Measurements from ENCODE around the gene MED26.

The MED26 gene

DNA sequence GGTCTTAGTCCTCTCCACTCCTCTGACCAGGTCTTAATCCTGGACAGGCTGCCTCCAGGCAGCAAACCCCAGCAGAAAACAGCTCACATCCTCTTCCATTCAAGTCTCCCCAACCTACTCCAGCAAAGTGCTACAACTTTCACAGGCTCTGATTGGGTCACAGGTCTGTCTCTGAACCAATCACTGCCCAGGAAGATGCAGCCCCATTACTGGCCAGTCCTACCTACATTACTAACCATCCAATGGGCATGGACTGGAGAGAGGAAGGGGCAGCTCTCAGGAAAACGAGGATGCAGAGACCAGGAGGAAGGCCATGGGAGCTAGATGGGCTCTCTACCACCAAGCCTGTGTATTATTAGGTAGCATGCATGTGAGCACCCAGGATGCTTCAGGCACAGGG lies 12.2 kb downstream of the MED26 start:
- DNase-seq (ENCODE audit: low read depth, low spot score), result no peak

DNA sequence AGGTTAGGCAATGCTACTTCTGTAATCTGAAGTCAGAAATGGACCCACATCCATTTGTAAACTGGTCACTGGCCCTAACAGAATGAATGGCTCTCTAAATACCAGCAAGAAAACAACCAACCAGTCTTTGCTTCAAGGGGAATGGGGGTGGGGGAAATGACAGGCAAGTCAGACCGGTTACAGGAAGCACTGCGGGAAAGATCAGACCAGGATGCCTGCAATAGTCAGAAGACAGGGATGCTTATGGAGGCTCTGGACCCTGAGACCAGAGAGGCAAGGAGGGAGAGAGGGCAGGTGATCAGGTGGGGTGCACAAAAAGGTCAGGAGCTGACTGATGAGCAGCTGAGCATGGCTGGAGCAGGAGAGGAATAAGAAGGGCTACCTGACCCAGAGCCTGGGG lies 13.1 kb downstream of the MED26 start:
- peak; percentile 77 for DNase-seq (ENCODE audit: low read depth, low spot score)

DNA sequence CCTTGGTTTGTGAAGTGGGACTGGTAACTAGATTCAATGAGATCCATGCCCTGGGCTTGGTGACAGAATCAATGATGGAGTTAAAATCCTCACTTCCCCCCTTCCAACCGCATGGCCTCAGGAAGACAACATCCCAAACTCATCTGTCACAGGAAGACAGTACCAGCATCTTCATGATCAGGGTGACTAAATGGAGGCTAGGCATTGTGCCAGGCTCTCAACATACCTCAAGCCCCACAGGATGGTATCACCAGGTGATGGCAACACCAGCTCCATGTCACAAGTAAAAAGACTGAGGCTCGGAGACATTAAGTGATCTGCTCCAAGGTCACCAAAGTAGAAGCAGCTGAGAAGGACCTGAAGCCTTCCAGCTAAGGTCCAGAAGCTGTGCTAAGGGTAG lies 14.2 kb downstream of the MED26 start:
- DNase-seq (ENCODE audit: low read depth, low spot score), result no peak

DNA sequence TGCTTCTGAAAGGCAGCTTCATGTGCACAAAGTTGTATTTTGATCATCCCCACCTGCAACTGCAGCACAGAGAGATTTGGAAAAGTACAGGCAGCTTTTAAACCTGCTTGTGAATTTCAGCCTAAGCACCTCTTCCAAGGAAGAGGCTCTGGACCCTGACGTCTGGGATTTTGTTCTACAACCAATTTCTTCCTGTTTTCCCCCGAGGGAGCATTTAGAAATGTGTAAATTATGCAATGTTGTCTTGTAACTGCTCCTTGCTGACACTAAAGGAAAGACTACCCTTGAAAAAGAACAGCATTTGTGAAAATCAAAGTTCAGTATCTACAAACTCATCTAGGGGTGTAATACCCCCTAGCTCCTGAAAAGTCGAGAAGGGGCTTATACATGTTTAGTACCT lies 15.4 kb downstream of the MED26 start:
- no peak for DNase-seq (ENCODE audit: low read depth, low spot score)

DNA sequence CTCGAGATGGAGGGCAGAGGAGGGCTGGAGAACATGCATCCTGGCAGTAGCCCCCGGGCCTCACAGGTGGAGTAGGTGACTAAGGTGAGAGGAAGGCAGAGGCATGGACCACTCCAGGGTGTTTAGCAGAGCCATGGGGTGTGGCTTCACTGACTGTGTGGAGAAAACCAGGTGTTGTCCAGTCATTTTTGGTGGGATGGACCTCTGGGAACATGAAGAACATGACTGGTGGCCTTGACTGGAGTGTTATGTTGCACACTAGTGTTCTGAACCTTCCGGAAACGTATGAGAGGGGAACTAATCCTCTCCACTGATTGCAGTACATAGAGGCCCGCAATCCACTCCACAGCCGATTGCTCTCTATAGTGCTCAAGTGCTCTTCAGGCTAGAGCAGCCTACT lies 16.9 kb downstream of the MED26 start:
- DNase-seq (ENCODE audit: low read depth, low spot score), result no peak

DNA sequence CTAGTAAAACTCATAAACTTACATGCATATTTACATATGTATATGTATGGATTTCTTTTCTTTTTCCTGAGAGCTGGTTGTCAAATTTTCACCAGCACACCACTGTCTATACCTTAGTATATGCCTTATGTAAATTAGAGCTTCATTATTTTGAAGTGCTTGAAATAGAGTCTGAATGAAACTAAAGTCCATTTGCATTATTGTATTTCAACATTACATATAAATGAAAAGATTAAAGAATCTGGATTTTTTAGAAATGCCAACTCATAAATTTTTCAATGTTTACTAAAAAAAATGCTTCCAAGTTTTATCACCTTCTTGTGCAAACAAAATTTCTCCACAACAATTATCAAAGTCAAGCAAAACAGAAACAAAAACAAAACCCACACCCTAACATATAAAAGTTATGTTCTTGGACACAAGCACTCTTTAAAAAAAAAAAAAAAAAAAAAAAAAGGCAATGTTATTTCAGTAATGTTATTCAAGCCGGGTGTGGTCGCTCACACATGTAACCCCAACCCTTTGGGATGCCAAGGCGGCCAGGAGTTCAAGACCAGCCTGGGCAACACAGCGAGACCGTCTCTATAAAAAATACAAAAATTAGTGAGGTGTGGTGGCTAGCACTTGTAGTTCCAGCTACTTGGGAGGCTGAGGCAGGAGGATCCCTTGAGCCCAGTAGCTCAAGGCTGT lies 18.3 kb downstream of the MED26 start:
- DNase-seq (ENCODE audit: low read depth, low spot score), result no peak

DNA sequence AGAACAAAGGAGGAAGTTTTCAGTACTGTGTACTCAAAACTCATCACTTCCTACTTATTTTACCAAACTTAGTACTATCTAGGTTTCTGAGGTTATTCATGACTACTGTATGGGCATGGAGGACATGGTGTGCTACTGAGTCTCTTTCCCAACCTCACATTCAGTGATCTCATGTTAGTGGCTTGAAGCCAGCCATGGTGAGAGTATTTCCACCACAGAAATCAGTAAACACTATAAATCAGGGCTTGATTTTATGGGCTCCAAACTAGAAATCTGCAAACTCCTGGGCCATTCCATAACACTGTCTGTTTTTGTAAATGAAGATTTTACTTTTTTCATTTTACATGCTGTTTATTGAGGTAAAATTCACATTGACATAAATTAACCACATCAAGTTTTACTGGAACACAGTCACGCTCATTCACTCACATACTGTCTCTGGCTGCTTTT lies 19.7 kb downstream of the MED26 start:
- DNase-seq (ENCODE audit: low read depth, low spot score), result no peak

DNA sequence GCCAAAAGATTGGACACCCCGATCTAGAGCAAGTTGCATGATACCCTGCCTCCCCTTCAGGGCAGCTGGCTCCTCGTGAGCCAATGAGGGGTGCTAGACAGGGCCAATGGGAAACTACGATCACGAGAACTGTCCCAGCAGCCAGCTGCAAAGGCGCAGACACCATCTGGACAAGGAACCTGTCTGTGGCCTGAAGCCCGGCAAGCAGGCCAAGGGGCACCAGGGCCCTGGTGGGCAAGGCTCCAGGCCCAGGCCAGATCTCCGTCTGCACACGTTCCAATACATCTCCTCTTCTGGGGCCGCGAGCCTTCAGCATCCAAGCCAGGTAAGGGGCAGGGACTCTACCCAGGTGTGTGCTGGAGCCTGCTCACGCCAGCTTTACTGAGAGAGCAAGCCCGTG lies 20.2 kb downstream of the MED26 start:
- no peak for DNase-seq (ENCODE audit: low read depth, low spot score)

DNA sequence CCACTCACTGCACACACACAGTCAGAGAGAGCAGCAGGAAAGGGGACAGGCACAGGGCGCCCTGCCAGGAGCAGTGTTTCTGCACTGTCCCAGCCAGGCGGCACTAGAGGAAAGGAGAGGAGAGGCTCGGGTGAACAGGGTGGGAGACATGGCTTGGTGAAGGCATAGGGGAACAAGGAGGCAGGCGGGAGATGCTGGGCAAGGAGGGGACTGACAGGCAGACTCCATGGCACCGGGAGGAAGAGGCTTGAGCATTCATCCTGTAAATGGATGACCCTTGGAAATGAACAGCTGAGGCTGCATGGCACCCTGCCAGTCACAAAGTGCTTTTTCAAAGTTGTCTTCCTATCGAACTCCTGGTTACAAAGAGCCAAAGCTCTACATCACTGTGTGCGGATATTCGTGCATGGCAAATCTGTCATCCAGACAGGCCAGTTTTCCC lies 22.4 kb downstream of the MED26 start:
- no peak for DNase-seq (ENCODE audit: low read depth, low spot score)

DNA sequence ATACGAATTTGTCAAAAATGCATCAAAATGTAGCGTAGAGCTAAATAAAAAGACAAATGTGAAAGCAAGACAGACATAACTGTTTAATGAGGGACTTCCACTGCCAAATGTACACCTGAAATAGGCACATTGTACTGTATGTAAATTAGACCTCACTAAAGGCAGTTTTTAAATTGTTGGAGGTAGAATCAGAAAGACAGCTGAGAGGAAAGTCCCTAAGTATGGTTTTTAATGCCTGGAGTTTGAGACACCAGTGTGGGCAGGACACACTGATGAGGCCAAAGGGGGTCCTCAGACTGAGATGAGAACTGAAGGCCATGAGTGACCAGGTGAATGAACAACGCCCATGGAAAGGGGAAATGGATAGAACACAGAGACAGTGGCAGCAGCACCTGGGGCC lies 22.9 kb downstream of the MED26 start:
- no peak for DNase-seq (ENCODE audit: low read depth, low spot score)

DNA sequence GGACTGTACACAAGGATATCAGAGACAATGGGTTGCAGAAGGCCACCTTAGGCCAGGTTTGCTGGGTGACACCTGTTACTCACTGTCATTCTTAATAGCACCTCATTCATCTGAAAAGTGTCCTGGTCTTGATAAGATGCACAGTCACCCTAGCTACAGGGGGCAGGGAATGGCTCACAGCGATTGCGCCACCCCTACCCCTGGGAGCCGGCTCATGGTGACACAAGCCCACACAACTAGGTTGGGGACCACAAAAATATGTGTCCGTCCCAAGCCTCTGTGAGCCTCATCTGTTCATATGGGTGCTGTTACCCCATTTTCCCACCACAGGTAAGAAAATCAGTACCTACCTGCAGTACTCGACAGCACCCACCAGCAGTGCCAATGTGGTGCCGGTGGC lies 23.4 kb downstream of the MED26 start:
- no peak for DNase-seq (ENCODE audit: low read depth, low spot score)

DNA sequence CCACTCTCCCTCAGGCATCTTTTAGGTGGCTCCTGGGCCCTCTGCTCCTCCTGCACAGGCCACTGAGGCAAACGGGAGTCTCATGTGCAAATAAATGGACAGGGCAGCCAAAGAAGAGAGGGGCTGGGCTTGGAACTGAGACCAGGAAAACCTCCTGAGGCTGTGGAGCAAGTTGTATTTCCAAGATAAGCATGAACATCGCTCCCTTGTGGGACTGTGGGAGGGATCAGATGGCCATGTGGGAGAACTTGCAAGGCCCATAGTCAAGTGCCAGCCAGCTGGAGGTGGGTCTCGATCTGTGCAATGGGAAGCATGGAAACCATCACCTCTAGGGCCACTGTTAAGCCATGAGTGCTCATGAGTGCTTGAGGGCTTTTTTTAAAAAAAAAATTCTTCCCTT lies 24.9 kb downstream of the MED26 start:
- DNase-seq (ENCODE audit: low read depth, low spot score), result no peak

DNA sequence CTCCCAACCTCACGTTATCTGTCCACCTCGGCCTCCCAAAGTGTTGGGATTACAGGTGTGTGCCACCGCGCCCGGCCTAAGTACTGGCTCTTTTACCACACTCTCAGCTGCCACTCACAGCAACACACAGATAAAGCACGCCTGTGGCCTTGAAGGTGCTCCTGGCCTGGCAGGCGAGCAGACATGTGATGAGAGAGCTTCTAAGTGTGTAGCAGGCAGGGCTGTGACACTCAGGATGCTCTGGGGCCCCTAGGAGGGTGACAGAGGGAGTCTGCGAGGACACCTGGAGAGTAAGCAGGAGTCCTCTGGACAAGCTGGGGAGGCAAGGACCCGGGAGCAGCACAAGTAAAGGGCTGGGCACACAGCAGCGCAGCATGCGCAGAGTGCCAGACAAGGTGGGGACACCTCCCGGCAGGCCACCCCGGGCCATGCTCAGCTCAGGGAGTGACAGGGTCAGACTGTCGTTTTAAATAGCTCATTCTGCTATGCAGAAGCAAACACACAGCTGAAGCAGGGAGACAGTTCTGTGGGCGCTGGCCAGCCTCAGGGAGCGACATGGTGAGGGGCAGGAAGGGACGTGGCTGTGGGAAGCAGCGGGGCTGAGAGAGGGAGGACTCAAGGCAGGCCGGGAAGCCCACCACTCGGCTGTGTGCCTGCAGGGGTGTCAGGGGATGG lies 26.5 kb downstream of the MED26 start:
- no peak for DNase-seq (ENCODE audit: low read depth, low spot score)

DNA sequence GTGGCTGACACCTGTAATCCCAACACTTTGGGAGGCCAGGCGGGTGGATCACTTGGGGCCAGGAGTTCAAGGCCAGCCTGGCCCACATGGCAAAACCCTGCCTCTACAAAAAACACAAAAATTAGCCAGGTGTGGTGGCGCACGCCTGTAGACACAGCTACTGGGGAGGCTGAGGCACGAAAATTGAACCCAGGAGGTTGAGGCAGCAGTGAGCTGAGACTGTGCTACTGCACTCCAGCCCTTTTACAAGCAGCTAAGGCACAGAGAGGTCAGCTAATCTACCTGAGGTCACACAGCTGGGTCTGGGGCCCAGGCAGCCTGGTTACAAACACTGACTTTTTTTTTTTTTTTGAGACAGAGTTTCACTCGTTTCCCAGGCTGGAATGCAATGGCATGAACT lies 27.2 kb downstream of the MED26 start:
- DNase-seq (ENCODE audit: low read depth, low spot score), result no peak

DNA sequence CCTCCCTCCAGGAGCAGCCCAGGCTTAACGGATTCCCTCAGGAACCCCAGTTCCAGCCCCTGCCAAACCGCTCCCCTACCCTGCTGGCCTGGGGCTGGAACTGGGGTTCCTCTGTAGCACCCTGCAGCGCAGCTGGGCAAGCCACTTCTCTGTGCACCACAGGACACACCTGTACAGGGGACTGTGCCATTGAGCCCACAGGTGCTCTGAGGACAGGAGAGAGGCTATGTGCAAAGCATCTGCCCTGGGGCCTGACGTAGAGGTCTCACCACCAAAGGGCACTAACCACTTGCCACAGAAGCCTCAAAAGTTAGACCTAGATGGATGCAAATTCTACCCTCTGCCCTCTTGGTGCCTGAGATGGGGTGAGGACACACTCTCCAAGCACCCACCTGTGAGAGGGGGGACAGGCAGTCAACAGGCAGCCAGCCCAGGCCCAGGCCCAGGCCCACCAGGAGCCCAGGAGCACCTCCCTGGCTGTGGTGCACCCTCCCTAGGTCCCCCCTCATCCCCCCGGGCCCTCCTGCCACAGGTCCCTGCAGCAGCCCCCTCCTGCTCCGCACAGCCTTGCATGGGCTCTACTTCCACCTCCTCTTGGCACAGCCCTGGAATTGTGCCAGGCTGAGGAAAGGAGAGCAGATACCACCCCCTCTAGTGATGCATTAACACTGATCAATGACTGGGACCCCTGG lies 28.2 kb downstream of the MED26 start:
- DNase-seq (ENCODE audit: low read depth, low spot score), result no peak

DNA sequence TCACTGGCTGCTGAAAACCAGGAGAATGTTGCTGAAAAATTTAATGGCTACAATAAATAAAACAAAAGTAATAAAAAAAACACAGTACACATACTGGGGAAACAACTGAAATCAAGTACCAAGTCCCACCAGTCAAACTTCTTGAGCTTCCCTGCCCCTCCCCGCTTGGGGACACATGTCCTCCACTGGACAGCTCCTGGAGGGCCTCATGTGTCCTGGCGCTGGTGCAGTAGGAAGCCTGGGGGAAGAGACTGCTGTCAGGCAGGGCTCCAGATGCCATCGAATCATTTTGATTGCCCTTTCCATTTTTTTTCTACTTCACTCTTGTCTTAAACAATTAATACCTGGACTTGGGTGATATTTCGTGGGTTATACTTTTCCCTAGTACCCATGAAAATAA lies 29.2 kb downstream of the MED26 start:
- no peak for DNase-seq (ENCODE audit: low read depth, low spot score)

DNA sequence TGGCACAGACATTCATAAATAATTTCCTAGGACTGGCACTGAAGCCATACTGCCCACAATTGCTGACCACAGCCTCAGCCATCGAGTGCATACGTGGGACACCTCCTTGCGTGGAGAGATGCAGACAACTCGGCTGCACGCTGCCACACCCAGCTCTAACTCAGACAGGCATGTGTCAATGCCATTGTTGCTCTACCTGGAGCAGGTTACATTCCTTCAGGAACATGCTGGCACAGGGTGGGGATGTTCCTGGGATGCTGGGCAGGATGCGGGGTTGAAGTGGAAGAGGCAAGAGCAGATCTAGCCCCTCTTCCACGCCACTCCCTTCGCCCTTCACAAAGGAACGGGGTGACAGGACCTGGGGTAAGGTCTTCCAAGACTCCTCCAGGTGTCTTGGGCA lies 31.6 kb downstream of the MED26 start:
- no peak for DNase-seq (ENCODE audit: low read depth, low spot score)

DNA sequence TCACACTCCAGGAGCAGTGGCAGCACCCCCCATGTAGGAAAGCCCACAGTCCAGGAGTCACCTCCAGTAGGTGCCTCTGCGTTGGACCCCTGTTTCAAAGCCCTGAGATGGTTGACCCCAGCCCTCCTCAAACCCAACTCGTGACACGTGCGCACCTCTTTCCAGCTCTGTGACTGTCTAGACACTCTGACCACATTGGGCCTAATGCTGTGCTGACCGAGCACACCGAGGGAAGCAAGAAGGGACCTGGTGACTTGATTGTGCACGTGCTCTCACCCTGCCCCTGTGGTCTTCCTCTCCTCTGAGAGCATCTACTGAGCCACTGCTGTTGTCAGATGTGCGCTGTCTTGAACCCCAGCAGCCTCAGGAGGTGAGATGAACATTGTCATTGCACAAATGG lies 32.9 kb downstream of the MED26 start:
- no peak for DNase-seq (ENCODE audit: low read depth, low spot score)

DNA sequence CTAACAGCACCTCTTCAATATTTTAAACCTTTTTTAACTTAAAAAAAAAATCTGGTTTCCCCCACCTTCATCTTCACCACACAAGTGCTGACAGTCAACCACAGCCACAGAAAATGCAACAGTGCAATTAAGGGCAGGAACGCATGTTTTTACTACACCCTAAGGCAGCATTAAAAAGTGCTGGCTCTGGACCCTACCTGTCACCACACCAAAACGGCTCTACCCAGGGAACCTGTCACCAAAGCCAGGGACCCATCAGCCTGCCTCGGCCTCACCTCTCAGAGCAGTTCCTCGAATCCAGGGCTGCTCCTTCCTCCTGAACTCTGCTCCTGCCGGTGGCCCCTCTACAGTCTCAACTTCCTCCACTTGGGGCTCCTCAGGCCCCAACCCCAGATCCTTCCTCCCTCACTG lies 33.3 kb downstream of the MED26 start:
- DNase-seq (ENCODE audit: low read depth, low spot score), result no peak

DNA sequence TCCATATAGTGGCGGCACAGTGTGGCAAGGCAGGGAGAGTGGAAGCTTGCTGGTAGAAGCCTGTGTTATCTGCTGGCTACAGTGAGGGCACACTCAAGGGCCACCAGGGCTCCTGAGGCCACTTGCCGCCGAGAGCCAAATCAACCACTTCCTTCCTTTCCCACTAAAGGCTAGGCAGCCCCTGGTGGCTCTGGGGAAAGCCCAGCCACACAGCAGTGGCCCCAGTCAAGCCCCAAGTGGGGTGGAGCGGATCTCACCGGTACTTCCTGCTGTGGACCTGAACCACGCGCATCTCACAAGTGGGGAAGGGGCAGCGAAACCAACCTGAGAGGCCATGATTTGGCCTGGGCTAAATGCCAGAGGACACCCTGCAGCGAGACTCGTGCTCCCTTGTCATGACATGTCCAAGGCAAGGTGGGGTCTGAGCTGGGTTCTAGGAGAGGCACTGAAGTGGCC lies 33.8 kb downstream of the MED26 start:
- DNase-seq (ENCODE audit: low read depth, low spot score), result no peak

DNA sequence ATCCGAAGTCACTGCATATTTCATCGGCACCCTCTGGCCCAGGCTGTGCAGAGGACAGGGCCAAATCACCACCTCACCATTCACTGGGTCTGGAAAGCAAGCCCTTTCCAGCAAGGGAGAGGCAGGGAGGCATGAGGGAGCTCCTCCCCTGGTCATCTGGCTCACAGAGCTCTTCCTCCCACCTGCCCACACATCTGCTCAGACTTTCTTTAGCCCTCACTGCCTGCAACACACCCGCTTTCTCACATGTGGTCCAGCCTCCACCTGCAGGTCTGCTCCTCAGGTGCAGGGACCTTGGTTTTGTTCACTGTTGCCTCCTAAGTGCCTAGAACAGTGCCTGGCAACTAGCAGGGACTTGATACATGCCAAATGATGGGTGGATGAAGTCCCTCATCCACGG lies 34.8 kb downstream of the MED26 start:
- no peak for DNase-seq (ENCODE audit: low read depth, low spot score)

DNA sequence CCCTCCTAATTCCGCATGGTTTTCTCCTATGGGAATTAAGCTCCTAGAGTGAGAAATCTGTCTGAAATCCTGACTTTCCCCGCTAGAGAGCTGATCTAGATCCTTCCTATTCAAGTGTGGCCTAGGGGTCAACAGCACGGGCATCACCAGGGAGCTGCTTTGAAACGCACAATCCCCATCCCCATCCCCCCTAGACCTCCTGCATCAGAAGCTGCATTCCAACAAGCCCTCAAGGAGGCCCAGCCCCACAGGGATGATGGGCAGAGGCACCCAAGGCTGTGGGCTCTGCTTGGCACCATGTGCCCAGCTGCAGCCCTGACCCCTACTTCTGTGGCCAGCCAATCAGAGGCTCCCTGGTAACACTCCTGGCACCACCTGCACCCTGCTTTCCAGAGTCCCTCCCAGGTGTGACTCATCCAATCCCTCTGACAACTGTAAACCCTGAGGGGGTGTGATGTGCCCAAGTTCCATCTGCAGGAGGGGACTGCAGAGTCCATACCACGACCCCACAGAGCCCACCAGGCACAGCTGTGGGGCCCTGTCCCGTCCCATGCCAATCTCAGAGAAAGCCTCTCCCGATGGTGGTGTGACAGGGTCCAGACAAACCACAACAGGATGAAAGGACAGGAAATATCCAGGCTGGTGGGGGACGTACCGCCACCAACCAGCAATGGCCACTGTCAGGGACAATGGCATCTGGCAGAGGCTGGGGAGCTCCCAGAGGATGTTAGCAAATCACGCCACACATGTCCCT lies 36.0 kb downstream of the MED26 start:
- DNase-seq (ENCODE audit: low read depth, low spot score), result no peak

Measured in ELF-1 (cell line).